LNCaP clone FGC (cell line): ENCODE data around the gene ADGRA1.

ENCODE experiments used
- DNase-seq: peaks from one replicate; pipeline ENCODE4 v3.0.0-alpha.2; 2011; ENCODE audit warnings: low read depth
- H3K4me3 ChIP-seq: 2 replicates; pipeline ENCODE4 v1.5.1; 2011; ENCODE audit warnings: mild to moderate bottlenecking, low read depth, low read length, control low read depth
- CTCF ChIP-seq: IDR thresholded peaks from 2 replicates; pipeline ENCODE4 v1.5.1; 2012; ENCODE audit warnings: mild to moderate bottlenecking; ENCODE audit not compliant: control insufficient read depth, insufficient read depth; ENCODE audit errors: extremely low read depth

ADGRA1 gene

GRCh38 chr10:133139551-133140065 is 51.9 kb downstream of the ADGRA1 start:
- no peak for TF ChIP-seq CTCF
- H3K4me3 ChIP-seq = no peak overlapping the region
- no peak for DNase-seq

GRCh38 chr10:133140417-133141143 is 52.9 kb downstream of the ADGRA1 start:
- no peak for DNase-seq
- H3K4me3 ChIP-seq = no peak overlapping the region
- TF ChIP-seq CTCF = no peak

- no peak for DNase-seq
- no peak overlapping the region for H3K4me3 ChIP-seq
- TF ChIP-seq CTCF = no peak
Observed at GRCh38 chr10:133141144-133141957, 53.6 kb downstream of the ADGRA1 start.

GRCh38 chr10:133141958-133142340 is 54.2 kb downstream of the ADGRA1 start:
- no peak for TF ChIP-seq CTCF
- no peak for DNase-seq

DNA sequence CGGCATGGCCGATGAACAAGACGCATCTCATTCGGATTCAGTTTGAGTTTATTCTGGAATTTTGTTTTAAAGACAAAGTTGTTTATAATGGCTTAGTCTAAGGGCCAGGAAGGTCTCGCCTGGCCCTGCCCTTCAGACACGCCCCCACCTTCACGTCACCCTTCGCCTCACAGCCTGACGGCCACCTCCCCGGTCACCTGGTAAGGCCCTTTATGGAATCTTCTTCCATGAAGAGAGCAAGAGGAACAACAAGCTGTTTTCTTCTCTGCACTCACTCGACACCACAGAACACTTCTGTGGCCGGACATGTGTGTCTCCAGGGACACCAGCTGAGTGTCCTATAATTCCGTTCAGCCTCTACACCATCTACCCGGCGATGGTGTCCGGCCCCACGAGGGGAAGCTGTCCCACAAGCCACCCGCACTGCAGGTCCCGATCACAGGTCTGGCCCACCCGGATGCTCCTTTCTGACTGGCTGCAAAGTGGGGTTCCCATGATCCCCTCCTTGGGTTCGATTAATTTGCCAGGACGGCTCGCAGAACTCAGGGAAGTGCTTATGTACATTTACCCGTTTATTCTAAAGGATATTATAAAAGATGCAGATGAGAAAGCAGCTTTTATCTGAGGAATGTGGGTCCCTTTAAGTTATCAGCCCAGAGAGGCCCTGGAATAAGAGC is 54.9 kb downstream of the ADGRA1 start:
- TF ChIP-seq CTCF = no peak

More at GRCh38 chr10:133141958-133142340, 54.2 kb downstream of the ADGRA1 start:
- no peak overlapping the region for H3K4me3 ChIP-seq

DNA sequence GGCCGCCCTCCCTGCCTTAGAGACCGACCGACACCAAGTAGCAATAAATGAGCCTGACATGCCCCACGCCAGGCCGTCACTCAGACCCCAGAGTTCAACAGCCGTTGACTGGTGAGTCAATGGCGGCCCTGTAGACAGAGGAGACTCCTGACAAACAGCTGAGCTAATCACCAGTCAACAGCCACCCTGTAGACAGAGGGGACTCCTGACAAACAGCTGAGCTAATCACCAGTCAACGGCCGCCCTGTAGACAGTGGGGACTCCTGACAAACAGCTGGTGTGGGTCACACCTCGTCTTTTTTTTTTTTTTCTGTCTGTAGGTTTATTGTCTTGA is 55.4 kb downstream of the ADGRA1 start:
- H3K4me3 ChIP-seq = no peak overlapping the region
- no peak for DNase-seq

More for the DNA sequence above, 54.9 kb downstream of the ADGRA1 start:
- no peak overlapping the region for H3K4me3 ChIP-seq
- DNase-seq = no peak

More for the DNA sequence above, 55.4 kb downstream of the ADGRA1 start:
- no peak for TF ChIP-seq CTCF
